ENCODE results near the gene EHF. TPM values are rescaled to one million over a fixed set of nuclear protein-coding genes. Genes with fewer than 3 reads are reported as not detected.

EHF gene
- total RNA-seq (2022; extraction: Qiagen RNA extraction): 0.92 to 1.4 TPM (median 0.95 TPM) in 5 replicates

GRCh38 chr11:34620820-34621792, at the start of gene EHF:
Gene EHF (plus strand): TSS chr11:34621093. CDS start chr11:34642631, 21,538 bp downstream.

Other genes starting within 250 kb of the EHF start
- gene CAT, start 182.2 kb upstream of the EHF start, total RNA-seq (2022; extraction: Qiagen RNA extraction): 32.8 to 39.2 TPM (median 38.9 TPM) in 5 replicates
- not detected in 5 replicates for gene ELF5, start 107.3 kb upstream of the EHF start, total RNA-seq (2022; extraction: Qiagen RNA extraction)

Data from A549 treated with Mapracorat at 1 μM for 4 hours (cell line).